Activated T-cell treated with anti-CD3 and anti-CD28 coated beads for 48 hours (primary cell): ENCODE data around the gene CDS2.

ENCODE experiments used
- DNase-seq: peaks from one replicate; pipeline ENCODE4 v3.0.0-alpha.2; 2020; ENCODE audit warnings: low read depth

The CDS2 gene

DNA sequence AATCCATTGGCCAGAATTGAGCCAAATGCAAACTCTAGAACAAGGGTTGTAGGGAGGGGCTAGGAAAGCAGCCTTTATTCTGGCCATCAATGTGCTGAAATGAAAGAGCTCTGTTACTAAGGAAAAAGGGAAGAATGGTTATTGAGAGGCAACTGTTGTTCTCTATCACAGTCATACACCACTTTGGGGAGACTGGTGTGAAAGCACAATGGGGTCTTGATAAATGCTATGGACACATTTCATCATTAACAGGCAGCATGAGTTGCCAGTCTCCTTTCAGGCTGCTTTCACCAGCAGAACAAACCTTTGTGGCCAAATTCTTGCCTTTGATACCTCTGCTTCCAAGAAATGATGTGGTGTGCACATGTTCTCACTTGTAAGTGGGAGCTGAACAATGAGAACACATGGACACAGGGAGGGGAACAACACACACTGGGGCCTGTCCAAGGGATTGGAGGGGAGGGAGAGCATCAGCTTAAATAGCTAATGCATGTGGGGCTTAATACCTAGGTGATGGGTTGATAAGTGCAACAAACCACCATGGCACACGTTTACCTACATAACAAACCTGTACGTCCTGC, 86.2 kb downstream of the CDS2 start:
- DNase-seq: no peak

DNA sequence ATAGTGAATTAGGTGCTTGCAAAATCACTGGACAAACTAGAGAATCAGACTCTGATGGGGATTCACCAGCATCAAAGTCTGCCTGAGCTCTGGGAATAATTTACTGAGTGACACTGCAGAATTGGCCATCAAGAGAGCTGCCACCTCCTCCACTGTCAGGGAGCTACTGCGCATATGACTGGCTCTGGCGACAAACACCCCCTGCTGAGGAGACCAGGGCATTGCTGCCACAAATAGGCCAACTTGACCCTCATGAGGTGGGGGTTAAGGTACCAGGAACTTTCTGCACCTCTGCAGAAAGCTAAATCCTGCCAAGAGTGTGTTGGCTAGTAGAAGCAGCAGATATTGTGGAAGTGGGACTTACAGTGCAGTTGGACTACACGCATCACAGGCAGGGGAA, 88.0 kb downstream of the CDS2 start:
- no peak for DNase-seq

GRCh38 chr20:5215672-5216304, 89.0 kb downstream of the CDS2 start:
- no peak for DNase-seq

- DNase-seq: no peak
These were observed 89.9 kb downstream of the CDS2 start for GRCh38 chr20:5216663-5217062.

DNA sequence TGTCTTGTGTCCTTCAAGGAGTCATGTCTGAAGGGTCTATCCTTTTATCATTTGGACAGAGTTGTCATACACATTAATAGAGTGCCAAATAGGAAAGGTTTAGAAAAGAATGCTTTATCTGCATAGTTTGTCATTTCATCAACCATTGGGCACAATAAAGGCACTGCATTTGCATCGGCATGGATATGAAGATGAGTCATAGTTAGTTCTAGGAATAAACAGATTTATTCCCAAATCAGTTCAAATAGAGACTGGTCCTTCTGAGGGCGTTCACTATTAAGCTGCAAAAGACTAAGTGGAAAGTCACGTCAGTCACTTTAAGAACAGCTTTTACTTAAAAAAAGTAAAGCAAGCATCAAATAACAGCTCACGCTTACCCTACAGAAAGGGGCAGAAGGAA, 90.8 kb downstream of the CDS2 start:
- no peak for DNase-seq

- no peak for DNase-seq
These were observed 93.7 kb downstream of the CDS2 start for GRCh38 chr20:5220321-5221060.

GRCh38 chr20:5221061-5221430, 94.2 kb downstream of the CDS2 start:
- DNase-seq: no peak

GRCh38 chr20:5222919-5223634, 96.3 kb downstream of the CDS2 start:
- DNase-seq: peak; percentile 38

GRCh38 chr20:5230544-5230943, 103.7 kb downstream of the CDS2 start:
- no peak for DNase-seq

DNA sequence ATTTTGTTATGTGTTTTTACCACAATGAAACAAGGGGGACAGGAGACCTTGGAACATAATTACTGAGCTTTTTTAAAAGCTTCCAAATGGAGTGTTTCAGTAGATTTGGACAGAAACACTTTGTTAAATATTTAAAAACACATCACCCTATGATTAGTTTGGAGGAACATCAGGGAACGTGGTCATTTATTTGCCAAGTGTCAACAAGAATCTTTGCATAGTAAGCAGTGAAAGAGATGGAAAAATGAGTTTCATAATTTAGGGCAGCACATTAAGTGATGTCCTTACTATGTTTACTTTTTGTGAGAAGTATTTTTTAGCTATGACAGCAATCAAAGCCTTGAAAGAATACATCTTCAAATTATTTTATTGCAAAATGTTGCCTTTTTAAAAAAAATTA, 107.3 kb downstream of the CDS2 start:
- DNase-seq: no peak

DNA sequence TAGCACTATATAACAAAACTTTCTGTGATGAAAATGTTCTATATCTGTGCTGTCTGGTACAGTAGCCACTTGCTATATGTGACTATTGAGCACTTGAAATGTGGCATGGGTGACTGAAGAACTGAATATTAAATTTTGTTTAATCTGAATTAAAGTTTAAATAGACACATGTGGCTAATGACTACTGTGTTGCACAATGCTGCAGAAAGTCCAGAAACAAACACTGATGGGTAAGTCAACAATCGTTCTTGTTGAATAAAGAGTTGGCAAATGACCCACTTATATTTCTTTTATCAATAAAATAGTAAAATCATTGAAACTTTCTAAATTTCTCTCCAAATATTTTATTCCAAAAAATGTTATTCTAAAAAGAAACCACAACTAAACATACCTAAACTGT, 108.2 kb downstream of the CDS2 start:
- no peak for DNase-seq
